HG03378 (cell line): ENCODE measurements around the gene RHEBL1.

ENCODE experiments used
- ATAC-seq: cut with Tn5 transposase; IDR thresholded peaks from one replicate; pipeline ENCODE4 v1.9.1; 2021; ENCODE audit warnings: mild to moderate bottlenecking, moderate library complexity; ENCODE audit not compliant: unreplicated experiment

Gene RHEBL1

GRCh38 chr12:49038291-49038955, 31.4 kb downstream of the RHEBL1 start:
- ATAC-seq = no peak

GRCh38 chr12:49037947-49038237, 31.9 kb downstream of the RHEBL1 start:
- ATAC-seq = no peak

GRCh38 chr12:49037111-49037946, 32.5 kb downstream of the RHEBL1 start:
- no peak for ATAC-seq

- no peak for ATAC-seq
Observed at GRCh38 chr12:49036029-49036428, 33.8 kb downstream of the RHEBL1 start.

GRCh38 chr12:49034286-49034622, 35.5 kb downstream of the RHEBL1 start:
- ATAC-seq = no peak

- no peak for ATAC-seq
Observed at GRCh38 chr12:49033611-49034285, 36.0 kb downstream of the RHEBL1 start.

GRCh38 chr12:49032679-49033447, 36.9 kb downstream of the RHEBL1 start:
- no peak for ATAC-seq

- ATAC-seq = no peak
Observed at GRCh38 chr12:49032276-49032675, 37.5 kb downstream of the RHEBL1 start.

- ATAC-seq = no peak
Observed at GRCh38 chr12:49031573-49032161, 38.1 kb downstream of the RHEBL1 start.

- no peak for ATAC-seq
Observed at GRCh38 chr12:49030714-49031572, 38.8 kb downstream of the RHEBL1 start.

- no peak for ATAC-seq
Observed at GRCh38 chr12:49030119-49030518, 39.7 kb downstream of the RHEBL1 start.

GRCh38 chr12:49028666-49029275, 41.0 kb downstream of the RHEBL1 start:
- ATAC-seq = no peak

GRCh38 chr12:49027846-49028555, 41.8 kb downstream of the RHEBL1 start:
- no peak for ATAC-seq

- no peak for ATAC-seq
Observed at GRCh38 chr12:49026678-49027480, 42.9 kb downstream of the RHEBL1 start.

GRCh38 chr12:49026101-49026500, 43.7 kb downstream of the RHEBL1 start:
- no peak for ATAC-seq

GRCh38 chr12:49025463-49025862, 44.3 kb downstream of the RHEBL1 start:
- no peak for ATAC-seq

- no peak for ATAC-seq
Observed at GRCh38 chr12:49024543-49024942, 45.2 kb downstream of the RHEBL1 start.

- no peak for ATAC-seq
Observed at GRCh38 chr12:49023812-49024211, 46.0 kb downstream of the RHEBL1 start.
